ENCODE results near the gene LDB3. TPM values are rescaled to one million over a fixed set of nuclear protein-coding genes. Genes with fewer than 3 reads are reported as not detected.

Gene LDB3
- total RNA-seq, 1 experiment from 2014 or later = 0.20 TPM

- no peak overlapping the region for H3K9ac ChIP-seq (ENCODE audit: low read length)
- no peak overlapping the region for H2AFZ ChIP-seq (ENCODE audit: low read depth, low read length, poor library complexity, severe bottlenecking)
- no TSS peak for BruUV-seq (replicated peaks)
- no peaks in the 10 kb centered on the region for H3K27me3 ChIP-seq (ENCODE audit: insufficient read depth, low read length)
- no peaks in the 10 kb centered on the region for H3K9me2 ChIP-seq (ENCODE audit: insufficient read depth)
- ATAC-seq (no peak), DNase-seq (ENCODE audit: low read depth, low spot score) (no peak)
- ChIA-PET CTCF (interaction anchor here (1.3 kb wide), 2 partner anchors 90 to 97 kb away, joined by 3 read pairs; no protein-coding TSS in a partner anchor), POLR2A (no interaction called here), RAD21 (ENCODE audit: low non-redundant PET in 1 of 2, low total read pairs in 2 of 2, uncharacterized antibody in 2 of 2, unreplicated experiment in 2 of 2) (no interaction called here)
- no peak overlapping the region for H3K4me2 ChIP-seq (ENCODE audit: low read length)
- no peak for TF ChIP-seq MAX (IDR thresholded peaks at IDR 0.05)
- TF ChIP-seq POLR2AphosphoS5 (IDR thresholded peaks at IDR 0.05; ENCODE audit: low read depth, low read length) = no peak
- TF ChIP-seq ZFX (IDR thresholded peaks at IDR 0.05) = no peak
- no peak for TF ChIP-seq SIN3A (IDR thresholded peaks at IDR 0.05; ENCODE audit: low read depth)
- TF ChIP-seq SP1 (IDR thresholded peaks at IDR 0.05; ENCODE audit: low read depth) = no peak
- TF ChIP-seq ATF3 (IDR thresholded peaks at IDR 0.05) = no peak
- TF ChIP-seq EZH2 (IDR thresholded peaks at IDR 0.05) = no peak
- no peak for TF ChIP-seq ZNF274 (IDR thresholded peaks at IDR 0.05; ENCODE audit: low read depth, low read length)
- TF ChIP-seq REST (IDR thresholded peaks at IDR 0.05; ENCODE audit: low read depth) = no peak
- no peak for TF ChIP-seq YY1 (IDR thresholded peaks at IDR 0.05; ENCODE audit: extremely low read depth, insufficient replicate concordance, low read depth, low read length)
- TF ChIP-seq FOSL1 (IDR thresholded peaks at IDR 0.05; ENCODE audit: low read depth) = no peak
- TF ChIP-seq SRF (IDR thresholded peaks at IDR 0.05; ENCODE audit: low read depth) = no peak
- TF ChIP-seq RAD21 (IDR thresholded peaks at IDR 0.05; ENCODE audit: low read depth) = no peak
- no peak for TF ChIP-seq POLR2A (IDR thresholded peaks at IDR 0.05; ENCODE audit: borderline replicate concordance, extremely low read depth, insufficient read depth, insufficient read length)
- TF ChIP-seq EGR1 (IDR thresholded peaks at IDR 0.05; ENCODE audit: low read depth) = no peak
- no peak for TF ChIP-seq CTCF (IDR thresholded peaks at IDR 0.05 in 2 of 3, conservative IDR thresholded peaks at IDR 0.05 in 1 of 3; ENCODE audit: borderline replicate concordance in 1 of 3, insufficient read depth in 1 of 3, low read depth in 2 of 3, low read length in 2 of 3)
- intact Hi-C loops (cut with micrococcal nuclease) = loop anchor here (5.0 kb wide), 2 partner anchors 160 to 285 kb away; partner anchors contain the start of gene WAPL
- H3K79me2 ChIP-seq (ENCODE audit: insufficient read depth, low read length) = no peaks in the 10 kb centered on the region
- H3K36me3 ChIP-seq (ENCODE audit: control insufficient read depth in 1 of 2, insufficient read depth in 2 of 2, low read length in 2 of 2) = no peaks in the 10 kb centered on the region
- no peaks in the 10 kb centered on the region for H3K9me3 ChIP-seq (ENCODE audit: control insufficient read depth in 1 of 2, insufficient read depth in 1 of 2, low read depth in 1 of 2, low read length in 2 of 2)
- no peak overlapping the region for H3K27ac ChIP-seq (ENCODE audit: low read depth, low read length)
- H3K4me1 ChIP-seq (ENCODE audit: control insufficient read depth in 1 of 2, insufficient read depth in 2 of 2, low read length in 2 of 2) = no peaks in the 10 kb centered on the region
- H3K4me3 ChIP-seq (replicated peaks in 1 of 2; ENCODE audit: low read depth in 1 of 2, low read length in 2 of 2) = no peak overlapping the region
- H4K20me1 ChIP-seq (ENCODE audit: insufficient read depth) = no peaks in the 10 kb centered on the region
Measured at GRCh38 chr10:86682675-86683074, 14.4 kb downstream of the LDB3 start.

Measured in HCT116 (cell line).